HG02852 (cell line): ENCODE measurements around the gene ZNF616.
"Not testable (repeated sequence)": the region's sequence is repeated elsewhere in the genome, so short reads cannot be mapped to it uniquely, and the experiment has no call there.

ENCODE experiments used
- ATAC-seq: cut with Tn5 transposase; IDR thresholded peaks from one replicate; pipeline ENCODE4 v1.9.1; 2021; ENCODE audit warnings: mild to moderate bottlenecking, moderate library complexity; ENCODE audit not compliant: unreplicated experiment

The ZNF616 gene

DNA sequence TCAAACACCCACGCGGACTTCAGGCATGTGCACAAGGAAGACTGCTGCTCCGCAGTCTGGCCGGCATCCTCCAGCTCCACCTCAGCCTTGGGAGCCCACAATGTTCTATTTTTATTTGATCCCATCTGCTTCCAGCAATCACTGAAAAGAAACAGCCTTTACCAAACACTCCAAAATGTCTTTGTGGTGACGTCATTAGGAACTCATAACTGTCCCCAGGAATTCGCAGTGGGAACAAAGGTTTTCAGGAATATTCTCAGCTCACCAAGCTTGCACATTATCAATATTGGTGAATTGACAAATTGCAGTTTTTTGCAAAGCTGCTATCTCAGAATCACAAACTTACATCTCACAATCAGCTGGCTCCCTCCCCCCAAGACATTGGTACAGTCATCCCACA is 29.0 kb downstream of the ZNF616 start:
- ATAC-seq = no peak

DNA sequence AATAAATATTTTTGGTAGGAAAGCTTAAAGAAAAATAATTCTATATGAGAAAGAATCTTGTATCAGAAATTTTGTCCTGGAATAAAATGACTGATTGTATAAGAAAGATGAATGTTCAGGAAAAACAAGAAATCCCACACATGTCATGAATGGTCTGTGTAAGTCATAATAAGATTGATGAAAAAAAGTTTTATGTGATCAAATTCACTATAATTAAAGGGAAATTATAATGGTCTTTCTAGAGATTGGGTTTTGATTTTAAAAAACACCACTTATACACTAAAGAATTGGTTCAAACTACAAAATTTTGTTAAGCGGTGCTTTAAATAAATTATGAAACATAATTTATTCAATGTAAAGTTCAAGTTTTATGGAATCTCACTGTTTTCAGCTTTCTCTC is 37.0 kb downstream of the ZNF616 start:
- ATAC-seq = no peak

DNA sequence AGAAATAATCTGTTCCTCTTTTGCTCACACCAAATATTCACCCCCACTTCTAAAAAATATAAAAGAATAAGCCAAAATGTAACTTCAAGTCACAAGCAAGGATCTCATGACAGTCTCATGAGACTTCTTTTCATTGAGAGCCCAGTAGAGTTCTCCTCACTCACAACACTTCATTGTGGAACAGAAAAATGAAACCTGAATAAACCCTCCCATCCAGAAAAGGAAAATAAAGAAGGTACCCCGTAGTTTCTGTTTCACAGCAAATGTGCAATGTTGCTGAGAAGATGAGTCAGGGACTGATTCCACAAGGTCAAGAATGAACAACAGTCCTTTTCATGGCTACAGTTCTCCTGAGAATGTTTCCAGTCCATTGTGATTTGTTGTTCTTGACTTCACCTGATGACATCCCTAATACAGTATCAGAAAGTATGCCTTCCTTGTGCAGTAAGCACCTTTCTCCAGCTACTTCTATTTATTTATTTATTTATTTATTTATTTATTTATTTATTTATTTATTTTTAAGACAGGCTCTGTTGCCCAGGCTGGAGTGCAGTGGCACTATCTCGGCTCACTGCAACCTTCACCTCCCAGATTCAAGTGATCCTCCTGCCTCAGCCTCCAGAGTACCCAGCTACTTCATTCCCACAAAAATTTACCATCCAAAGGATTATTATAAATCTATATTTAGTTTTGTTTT is 37.7 kb downstream of the ZNF616 start:
- ATAC-seq = no peak

DNA sequence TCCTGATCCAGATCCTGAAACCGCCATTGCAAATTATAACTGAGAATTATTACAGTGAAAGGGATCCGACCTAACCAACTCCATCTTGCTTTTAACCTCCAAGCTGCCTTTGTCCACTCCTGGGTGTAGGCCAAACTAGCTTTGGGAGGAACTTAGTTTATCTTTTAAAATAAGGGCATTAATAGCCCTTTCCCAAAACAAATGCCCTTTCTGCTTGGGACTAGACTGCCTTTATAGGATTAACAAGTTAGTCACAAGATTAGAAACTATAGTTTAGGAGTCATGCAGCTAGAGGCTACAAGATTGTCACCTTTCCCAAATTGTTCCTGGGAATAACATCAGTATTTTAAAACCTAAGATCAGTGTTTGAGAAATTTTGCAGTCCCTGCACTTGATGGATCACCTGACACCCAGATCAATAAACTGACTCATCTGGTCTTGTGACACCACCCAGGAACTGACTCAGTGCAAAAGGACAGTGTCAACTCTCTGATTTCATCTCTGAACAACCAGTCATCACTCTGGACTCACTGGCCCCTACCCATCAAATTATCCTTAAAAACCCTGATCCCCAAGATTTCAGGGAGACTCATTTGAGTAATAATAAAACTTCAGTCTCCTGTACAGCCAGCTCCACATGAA is 40.1 kb downstream of the ZNF616 start:
- no peak for ATAC-seq

DNA sequence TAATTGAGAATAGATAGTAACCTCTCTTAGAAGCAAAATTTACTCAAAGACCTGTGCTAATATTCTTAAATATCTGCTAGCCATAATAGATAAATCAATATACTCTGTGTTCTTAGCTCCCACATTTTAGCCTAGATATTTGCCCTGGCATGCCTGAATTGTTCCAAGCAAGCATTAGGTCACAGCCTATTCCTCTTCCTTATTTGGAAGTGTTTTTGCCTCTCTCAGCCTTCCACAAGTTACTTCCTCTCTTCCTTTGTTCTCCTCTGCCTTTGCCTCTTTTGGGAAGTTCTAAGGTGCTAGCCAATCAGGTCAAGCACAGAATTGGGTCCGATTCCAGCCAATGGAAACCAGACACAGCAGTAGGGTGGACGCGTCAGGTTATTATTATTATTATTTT is 43.3 kb downstream of the ZNF616 start:
- not testable (repeated sequence) for ATAC-seq

DNA sequence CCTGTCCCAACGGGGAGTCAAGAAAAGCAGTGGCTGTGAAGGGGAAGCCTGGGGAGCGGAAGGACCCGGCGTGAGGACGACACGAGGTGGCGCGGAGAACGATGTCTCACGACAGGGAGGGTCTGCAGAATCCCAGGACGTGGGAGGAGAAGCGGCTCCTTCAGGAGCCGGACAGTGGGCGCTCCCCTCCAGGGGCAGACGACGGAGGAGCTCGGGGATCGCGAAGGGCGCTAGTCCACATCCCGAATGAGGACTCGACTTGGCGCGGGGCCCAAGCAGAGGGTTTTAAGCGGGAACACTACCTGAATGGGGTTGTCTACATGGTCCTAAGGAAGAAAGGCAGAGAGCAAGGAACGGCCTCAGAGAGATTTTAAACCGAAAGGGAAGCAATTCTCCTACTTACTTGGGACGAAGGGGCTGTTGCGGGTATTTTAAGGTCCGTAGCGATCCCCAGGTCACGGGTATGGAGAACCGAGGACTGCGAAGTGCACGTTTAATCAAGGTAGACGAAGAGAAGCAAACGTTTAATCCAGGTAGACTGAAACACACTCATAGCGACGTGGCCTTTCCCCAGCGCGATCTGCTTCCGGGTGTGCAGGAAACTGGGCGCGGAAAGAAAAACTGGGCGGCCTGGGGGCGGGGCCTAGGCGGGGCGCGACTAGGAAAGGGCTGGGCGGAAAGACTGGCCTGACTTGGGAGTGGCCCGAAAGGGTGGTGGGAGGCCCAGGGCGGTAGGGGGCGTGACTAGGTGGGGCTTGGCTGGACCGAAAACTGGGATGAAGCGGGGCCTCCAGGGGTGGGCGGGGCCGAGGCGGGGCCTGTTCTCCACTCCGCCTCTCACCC is 44.3 kb downstream of the ZNF616 start, which contains the start of gene ZNF841:
TSS of gene ZNF841 (minus strand) at position 594 of the 843 bp plus-strand sequence. CDS start 10,964 bp downstream, outside the sequence.
- peak; percentile 87 for ATAC-seq

DNA sequence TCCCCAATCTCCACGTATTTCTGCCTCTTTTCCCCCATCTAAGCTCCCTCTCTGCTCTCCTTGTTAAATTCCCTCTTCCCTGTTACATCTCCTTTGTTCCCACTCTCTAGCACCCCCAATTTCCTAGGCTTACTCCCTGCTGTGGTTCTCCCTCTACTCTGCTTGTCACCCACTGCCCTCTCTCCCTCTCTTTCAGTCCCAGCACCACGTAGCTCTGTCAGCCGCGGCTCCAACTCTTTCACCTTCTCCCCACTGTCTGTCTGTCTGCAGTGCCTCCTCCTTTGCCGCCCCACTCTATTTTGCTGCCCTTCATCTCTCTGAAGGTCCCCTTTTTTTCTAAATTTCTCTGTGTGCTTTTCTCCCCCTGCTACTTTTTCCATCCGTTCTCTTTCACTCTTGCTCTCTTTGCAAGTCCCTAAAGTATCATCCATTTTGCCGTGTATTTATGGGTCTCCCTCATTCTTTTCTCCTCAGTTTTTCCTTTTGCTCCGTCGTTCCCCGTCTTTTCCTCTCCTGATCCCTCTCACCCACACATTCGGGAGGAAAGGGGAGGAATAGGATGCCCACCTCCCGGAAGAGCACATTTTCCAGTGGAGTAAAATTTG is 45.1 kb downstream of the ZNF616 start:
- no peak for ATAC-seq

DNA sequence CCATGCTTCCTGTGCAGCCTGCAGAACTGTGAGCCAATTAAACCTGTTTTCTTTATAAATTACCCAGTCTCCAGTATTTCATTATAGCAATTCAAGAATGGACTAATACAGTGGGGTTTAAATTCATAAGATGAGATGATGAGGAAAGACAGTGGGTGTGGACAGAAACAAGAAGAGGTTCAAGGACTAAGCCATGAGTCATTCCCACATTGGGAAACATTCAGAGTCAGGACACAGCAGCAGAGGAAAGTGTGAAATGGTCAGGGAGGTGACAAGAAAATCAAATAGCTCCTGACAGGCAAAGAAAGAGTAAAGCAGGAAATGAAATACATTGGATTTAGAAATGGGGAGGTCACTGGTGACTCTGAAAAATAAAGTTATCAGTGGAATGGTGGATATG is 53.3 kb downstream of the ZNF616 start:
- no peak for ATAC-seq

DNA sequence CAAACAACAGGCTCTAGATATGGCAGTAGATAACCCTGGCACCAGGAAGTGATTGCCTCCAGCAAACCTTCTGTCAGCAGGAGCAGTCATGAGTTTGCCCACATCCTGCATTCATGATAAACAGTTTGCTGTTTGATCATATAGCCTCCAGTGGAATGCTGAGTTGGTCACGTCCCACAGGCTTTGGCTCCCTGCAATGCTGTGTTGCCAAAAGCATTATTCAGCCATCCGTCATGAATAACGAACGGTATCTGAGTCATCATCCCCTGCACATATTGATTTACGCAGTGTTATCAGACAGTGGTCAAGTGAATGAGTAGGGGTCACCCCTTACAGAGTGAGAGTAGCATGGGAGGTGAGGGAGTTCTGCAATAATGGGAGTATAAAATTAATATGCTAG is 69.2 kb downstream of the ZNF616 start:
- no peak for ATAC-seq

DNA sequence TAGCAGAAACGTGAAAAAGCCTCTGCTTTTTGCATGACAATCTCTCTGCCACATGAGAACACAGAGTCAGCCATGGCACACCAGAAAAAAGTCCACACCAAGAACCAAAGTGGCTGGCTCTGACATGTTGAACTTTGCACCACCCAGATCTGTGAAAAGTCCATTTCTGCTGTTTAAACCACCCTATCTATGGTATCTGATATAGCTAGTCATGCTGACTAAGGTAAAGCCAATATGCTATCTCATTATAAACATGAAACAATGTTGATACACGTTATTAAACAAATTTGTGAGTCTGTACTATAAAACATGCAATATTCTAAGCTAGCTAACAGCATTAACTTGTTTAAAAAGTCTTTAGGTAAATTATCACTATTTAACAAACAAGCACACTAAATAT is 70.1 kb downstream of the ZNF616 start:
- ATAC-seq = no peak

DNA sequence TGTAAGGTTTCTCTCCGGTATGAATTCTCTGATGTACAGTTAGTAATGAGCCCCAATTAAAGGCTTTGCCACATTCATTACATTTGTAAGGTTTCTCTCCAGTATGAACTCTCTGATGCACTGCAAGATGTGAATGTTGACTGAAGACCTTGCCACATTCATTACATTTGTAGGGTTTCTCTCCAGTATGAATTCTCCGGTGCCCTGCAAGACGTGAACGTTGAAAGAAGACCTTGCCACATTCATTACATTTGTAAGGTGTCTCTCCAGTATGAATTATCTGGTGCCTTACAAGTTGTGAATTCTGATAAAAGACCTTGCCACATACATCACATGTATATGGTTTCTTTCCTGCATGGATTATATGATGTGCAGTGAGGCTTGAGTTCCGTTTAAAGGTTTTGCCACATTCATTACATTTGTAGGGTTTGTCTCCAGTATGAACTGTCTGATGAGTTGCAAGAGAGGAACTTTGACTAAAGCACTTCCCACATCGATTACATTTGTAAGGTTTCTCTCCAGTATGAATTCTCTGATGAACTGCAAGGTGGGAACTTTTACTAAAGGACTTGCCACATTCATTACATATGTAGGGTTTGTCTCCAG is 73.4 kb downstream of the ZNF616 start:
- no peak for ATAC-seq

DNA sequence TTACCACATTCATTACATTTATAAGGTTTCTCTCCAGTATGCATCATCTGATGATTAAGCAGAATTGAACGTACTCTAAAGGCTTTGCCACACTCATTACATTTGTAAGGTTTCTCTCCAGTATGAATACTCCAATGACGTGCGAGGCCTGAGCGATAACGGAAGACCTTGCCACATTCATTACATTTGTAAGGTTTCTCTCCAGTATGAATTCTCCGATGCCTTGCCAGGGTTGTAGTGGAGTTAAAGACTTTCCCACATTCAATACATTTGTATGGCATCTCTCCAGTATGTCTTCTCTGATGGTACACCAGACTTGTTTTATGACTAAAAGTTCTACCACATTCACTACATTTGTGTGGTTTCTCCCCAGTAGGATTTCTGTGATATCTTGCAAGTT is 74.3 kb downstream of the ZNF616 start:
- ATAC-seq = no peak
